Tibial nerve (tissue), 4 donors: Measurements from ENCODE around the gene NRG2.

Source experiments
- EP300 ChIP-seq, 2 donors: sonication (generic); formaldehyde crosslinking; IDR thresholded peaks; one replicate each; pipeline ENCODE4 v1.6.1; 2017; ENCODE audit warnings: antibody characterized with exemption in 2 of 2, mild to moderate bottlenecking in 1 of 2
- POLR2A ChIP-seq, 2 donors: fragments of 450-650 bp; IDR thresholded peaks; one replicate each; pipeline ENCODE4 v1.6.1; 2017; ENCODE audit warnings: antibody characterized with exemption in 2 of 2, mild to moderate bottlenecking in 2 of 2, moderate library complexity in 2 of 2
- TF ChIP-seq, protein P1 (sequence below), 5 experiments: fragments of 200-600 bp in 3 of 5; fragments of 450-650 bp in 2 of 5; sonication (generic) in 3 of 5; IDR thresholded peaks; one replicate each; pipeline ENCODE4 v1.5.1; 2016 to 2019; ENCODE audit warnings: antibody characterized with exemption in 5 of 5, mild to moderate bottlenecking in 3 of 5, moderate library complexity in 2 of 5

DNA sequence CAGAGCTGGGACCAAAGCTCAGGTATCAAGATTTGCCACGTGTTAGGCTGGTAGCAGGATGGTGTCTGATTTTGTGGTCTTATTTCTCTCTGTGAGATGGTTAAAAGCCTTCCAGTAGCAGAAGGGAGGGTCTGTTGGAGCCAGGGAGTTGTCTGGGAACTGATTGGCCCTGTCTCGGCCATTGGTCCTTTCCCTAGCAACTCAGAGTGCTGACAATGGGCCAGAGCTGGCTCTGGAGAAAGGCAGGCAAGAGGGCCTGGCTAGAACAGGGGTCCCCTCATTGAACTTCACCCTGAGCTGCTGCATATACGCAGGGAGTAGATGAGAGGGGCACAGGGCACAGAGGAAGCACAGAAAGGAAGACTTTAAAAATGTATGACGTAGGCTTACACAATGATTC is 154.7 kb downstream of the NRG2 start:
- TF ChIP-seq, protein P1, sequence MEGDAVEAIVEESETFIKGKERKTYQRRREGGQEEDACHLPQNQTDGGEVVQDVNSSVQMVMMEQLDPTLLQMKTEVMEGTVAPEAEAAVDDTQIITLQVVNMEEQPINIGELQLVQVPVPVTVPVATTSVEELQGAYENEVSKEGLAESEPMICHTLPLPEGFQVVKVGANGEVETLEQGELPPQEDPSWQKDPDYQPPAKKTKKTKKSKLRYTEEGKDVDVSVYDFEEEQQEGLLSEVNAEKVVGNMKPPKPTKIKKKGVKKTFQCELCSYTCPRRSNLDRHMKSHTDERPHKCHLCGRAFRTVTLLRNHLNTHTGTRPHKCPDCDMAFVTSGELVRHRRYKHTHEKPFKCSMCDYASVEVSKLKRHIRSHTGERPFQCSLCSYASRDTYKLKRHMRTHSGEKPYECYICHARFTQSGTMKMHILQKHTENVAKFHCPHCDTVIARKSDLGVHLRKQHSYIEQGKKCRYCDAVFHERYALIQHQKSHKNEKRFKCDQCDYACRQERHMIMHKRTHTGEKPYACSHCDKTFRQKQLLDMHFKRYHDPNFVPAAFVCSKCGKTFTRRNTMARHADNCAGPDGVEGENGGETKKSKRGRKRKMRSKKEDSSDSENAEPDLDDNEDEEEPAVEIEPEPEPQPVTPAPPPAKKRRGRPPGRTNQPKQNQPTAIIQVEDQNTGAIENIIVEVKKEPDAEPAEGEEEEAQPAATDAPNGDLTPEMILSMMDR (IDR thresholded peaks at IDR 0.05) = no peak
- TF ChIP-seq POLR2A (IDR thresholded peaks at IDR 0.05) = no peak
- no peak for TF ChIP-seq EP300 (IDR thresholded peaks at IDR 0.05)
